AG10803 (cell line): ENCODE measurements around the gene LDHA.

Experiments
- DNase-seq: peaks from one replicate; pipeline ENCODE4 v3.0.0; 2010; ENCODE audit warnings: low read depth
- H3K4me3 ChIP-seq: 2 replicates; pipeline ENCODE4 v1.5.1; 2011; ENCODE audit warnings: mild to moderate bottlenecking, low read length, control low read depth
- CTCF ChIP-seq: conservative IDR thresholded peaks from 2 replicates; pipeline ENCODE4 v1.5.1; 2011; ENCODE audit warnings: mild to moderate bottlenecking, low read length, control low read depth, inconsistent platforms

Gene LDHA

DNA sequence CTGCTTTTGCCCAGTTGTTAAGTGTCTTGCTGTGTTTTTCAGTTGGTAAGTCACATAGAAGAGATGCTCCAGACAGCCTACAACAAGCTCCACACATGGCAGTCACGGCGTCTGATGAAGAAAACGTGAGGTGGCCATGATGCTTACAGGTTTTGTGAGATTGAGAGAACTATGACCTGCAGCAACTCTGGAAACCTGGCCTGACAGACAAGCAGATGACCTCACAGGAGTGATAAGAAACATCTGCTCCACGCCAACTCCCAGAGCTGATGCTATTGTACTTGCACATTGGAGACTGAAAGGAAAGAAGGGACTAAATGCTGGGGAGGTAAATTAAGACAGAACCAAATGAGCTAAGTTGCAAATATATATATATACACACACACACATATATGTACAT is 28.6 kb upstream of the LDHA start:
- H3K4me3 ChIP-seq = no peak overlapping the region
- no peak for DNase-seq
- TF ChIP-seq CTCF = no peak

GRCh38 chr11:18366286-18366685 is 28.1 kb upstream of the LDHA start:
- no peak overlapping the region for H3K4me3 ChIP-seq
- TF ChIP-seq CTCF = no peak
- DNase-seq = no peak

- H3K4me3 ChIP-seq = no peak overlapping the region
- TF ChIP-seq CTCF = no peak
- peak; percentile 27 for DNase-seq
Measured at GRCh38 chr11:18367431-18367830, 26.9 kb upstream of the LDHA start.

DNA sequence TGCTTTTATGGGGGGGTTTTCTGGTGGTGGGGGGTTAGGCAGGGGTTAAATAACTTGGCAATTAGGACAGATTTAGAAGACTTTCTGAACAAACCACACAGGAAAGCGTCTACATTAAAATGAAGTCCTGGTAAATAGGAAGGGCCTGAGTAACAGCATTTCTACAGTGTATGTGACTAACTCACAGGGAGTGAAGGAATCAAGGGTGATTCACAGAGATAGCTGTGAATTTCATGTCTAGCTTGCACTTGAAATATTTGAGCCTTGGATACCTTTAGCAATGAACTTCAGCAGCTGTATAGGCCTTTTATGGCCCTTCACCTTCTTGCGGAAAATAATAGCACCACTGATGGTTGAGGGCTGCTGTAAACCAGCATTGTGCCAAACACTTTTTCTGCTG is 26.1 kb upstream of the LDHA start:
- no peak overlapping the region for H3K4me3 ChIP-seq
- TF ChIP-seq CTCF = no peak
- peak; percentile 60 for DNase-seq

GRCh38 chr11:18369398-18369797 is 25.0 kb upstream of the LDHA start:
- DNase-seq = no peak
- H3K4me3 ChIP-seq = no peak overlapping the region
- no peak for TF ChIP-seq CTCF

DNA sequence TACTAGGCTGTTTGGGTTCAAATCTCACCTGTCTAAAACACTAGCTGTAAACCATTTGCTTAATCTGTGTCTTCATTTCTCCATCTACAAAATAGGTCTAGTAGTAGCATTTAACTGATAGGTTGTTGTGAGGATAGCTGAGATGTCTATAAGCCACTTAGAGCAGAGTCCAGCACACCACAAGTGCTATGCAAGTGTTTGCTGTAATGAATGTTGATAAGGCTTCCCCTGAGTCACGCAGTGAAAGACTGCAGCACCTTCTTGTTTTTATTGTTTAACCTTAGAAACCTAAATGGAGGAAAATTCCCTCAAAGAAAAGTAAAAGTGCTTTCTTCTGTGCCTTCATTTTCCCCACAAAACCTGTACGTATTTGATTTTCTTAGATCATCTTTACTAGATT is 23.1 kb upstream of the LDHA start:
- no peak overlapping the region for H3K4me3 ChIP-seq
- DNase-seq = no peak
- TF ChIP-seq CTCF = no peak

DNA sequence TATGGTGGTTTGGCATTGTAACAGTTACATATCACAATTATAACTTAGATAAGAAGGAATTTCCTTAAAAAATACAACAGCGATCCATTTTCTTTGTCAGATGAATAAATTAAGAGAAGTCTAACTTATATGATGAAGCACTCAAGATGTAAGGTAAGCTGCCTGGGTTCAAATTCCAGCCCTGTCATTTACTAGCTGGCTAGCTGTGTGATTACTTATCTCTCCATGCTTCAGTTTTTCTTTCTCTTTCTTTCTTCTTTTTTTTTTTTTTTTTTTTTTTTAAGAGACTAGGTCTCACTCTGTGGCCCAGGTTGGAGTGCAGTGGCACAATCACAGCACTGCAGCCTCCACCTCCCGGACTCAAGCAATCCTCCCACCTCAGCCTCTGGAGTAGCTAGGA is 22.2 kb upstream of the LDHA start:
- DNase-seq = no peak
- H3K4me3 ChIP-seq = no peak overlapping the region
- no peak for TF ChIP-seq CTCF
